HepG2 (cell line): ENCODE measurements around the gene FRK. TPM values are rescaled to one million over a fixed set of nuclear protein-coding genes. Genes with fewer than 3 reads are reported as not detected.

Experiments
- FIP1L1 ChIP-seq: fragments of 200-400 bp; formaldehyde crosslinking; IDR thresholded peaks from 2 replicates; pipeline ENCODE4 v1.6.1; 2018; ENCODE audit warnings: low read depth, mild to moderate bottlenecking, low read length, moderate library complexity, borderline replicate concordance; ENCODE audit not compliant: insufficient read depth
- GATAD2A ChIP-seq: IDR thresholded peaks from 2 replicates; pipeline ENCODE4 v1.6.1; 2016
- LCORL ChIP-seq, 2 experiments: fragments of 450-650 bp in 1 of 2; sonication (generic) in 1 of 2; formaldehyde crosslinking in 1 of 2; IDR thresholded peaks; 2 replicates each; pipeline versions ENCODE4 v1.5.0 to v1.6.1; 2017 to 2020; ENCODE audit warnings: antibody characterized with exemption in 1 of 2, missing genetic modification reagents in 1 of 2
- MLX ChIP-seq: IDR thresholded peaks from 2 replicates; pipeline ENCODE4 v1.6.1; 2016
- NCOA2 ChIP-seq: sonication (generic); formaldehyde crosslinking; IDR thresholded peaks from 2 replicates; pipeline ENCODE4 v1.8.0; 2022; ENCODE audit warnings: inconsistent platforms
- RARG ChIP-seq: sonication (generic); formaldehyde crosslinking; IDR thresholded peaks from 2 replicates; pipeline ENCODE4 v1.4.0; 2020; ENCODE audit warnings: low read depth, mild to moderate bottlenecking, missing genetic modification reagents
- SNAPC5 ChIP-seq: sonication (generic); formaldehyde crosslinking; IDR thresholded peaks from 2 replicates; pipeline ENCODE4 v1.8.1; 2023; ENCODE audit warnings: mild to moderate bottlenecking, missing genetic modification reagents, borderline replicate concordance
- TRAFD1 ChIP-seq: sonication (generic); formaldehyde crosslinking; IDR thresholded peaks from 2 replicates; pipeline ENCODE4 v1.5.1; 2020; ENCODE audit warnings: missing genetic modification reagents, mild to moderate bottlenecking, borderline replicate concordance
- ZFP82 ChIP-seq: sonication (generic); formaldehyde crosslinking; IDR thresholded peaks from 2 replicates; pipeline ENCODE4 v1.5.1; 2020; ENCODE audit warnings: mild to moderate bottlenecking, missing genetic modification reagents, borderline replicate concordance
- ZNF484 ChIP-seq: sonication (generic); formaldehyde crosslinking; IDR thresholded peaks from 2 replicates; pipeline ENCODE4 v1.5.1; 2020; ENCODE audit warnings: mild to moderate bottlenecking, low read depth, missing genetic modification reagents, borderline replicate concordance
- polyA plus RNA-seq, 8 experiments: library from polyadenylated mRNA; depleted of rRNA in 3 of 8; stranded (reverse) in 7 of 8; unstranded in 1 of 8; fragments of >200 nt; fragmentation: Illumina TruSeq in 4 of 8; extraction: Trizol in 4 of 8; gene quantifications; 2 replicates each; pipeline versions ENCODE4 v1.2.1 to v1.2.3, GENCODE V29; 2011 to 2016; ENCODE audit warnings: low read depth in 4 of 8, missing spikeins in 1 of 8, mixed read lengths in 1 of 8; ENCODE audit not compliant: insufficient read depth in 1 of 8
- total RNA-seq, 5 experiments: library from RNA; depleted of rRNA; stranded (reverse); fragments of >200 nt; fragmentation: Illumina TruSeq; extraction: Trizol; gene quantifications; 2 replicates each; pipeline ENCODE4 v1.2.3, GENCODE V29; 2016; ENCODE audit warnings: low read depth in 1 of 5
- TF ChIP-seq, protein P1 (sequence below): sonication (generic); formaldehyde crosslinking; IDR thresholded peaks from 2 replicates; pipeline ENCODE4 v1.4.0; 2020; ENCODE audit warnings: missing genetic modification reagents
- TF ChIP-seq, protein P2 (sequence below): sonication (generic); formaldehyde crosslinking; conservative IDR thresholded peaks from 2 replicates; pipeline ENCODE4 v1.4.0; 2020; ENCODE audit warnings: missing genetic modification reagents
- TF ChIP-seq, protein P3 (sequence below): sonication (generic); formaldehyde crosslinking; IDR thresholded peaks from 2 replicates; pipeline ENCODE4 v1.5.1; 2020; ENCODE audit warnings: missing genetic modification reagents, mild to moderate bottlenecking, borderline replicate concordance

FRK gene
- total and polyA plus RNA-seq, 2 of the 13 experiments (the other 11 are each of a cell fraction or from before 2014, with no cell fraction given) = 1.3 to 2.9 TPM

- TF ChIP-seq LCORL (IDR thresholded peaks at IDR 0.05) (no peak), LCORL (CRISPR knock-in tag; IDR thresholded peaks at IDR 0.05) (0 out of 2 replicates have a peak, but pooled peaks have one; percentile 27), RARG (CRISPR knock-in tag) (no peak), ZFP82 (CRISPR knock-in tag) (no peak), FIP1L1 (no peak), SNAPC5 (CRISPR knock-in tag) (no peak), NCOA2 (no peak), GATAD2A (CRISPR knock-in tag) (peak; percentile 76), ZNF484 (CRISPR knock-in tag) (no peak), MLX (CRISPR knock-in tag) (no peak), TRAFD1 (CRISPR knock-in tag) (no peak)
- TF ChIP-seq, protein P1, sequence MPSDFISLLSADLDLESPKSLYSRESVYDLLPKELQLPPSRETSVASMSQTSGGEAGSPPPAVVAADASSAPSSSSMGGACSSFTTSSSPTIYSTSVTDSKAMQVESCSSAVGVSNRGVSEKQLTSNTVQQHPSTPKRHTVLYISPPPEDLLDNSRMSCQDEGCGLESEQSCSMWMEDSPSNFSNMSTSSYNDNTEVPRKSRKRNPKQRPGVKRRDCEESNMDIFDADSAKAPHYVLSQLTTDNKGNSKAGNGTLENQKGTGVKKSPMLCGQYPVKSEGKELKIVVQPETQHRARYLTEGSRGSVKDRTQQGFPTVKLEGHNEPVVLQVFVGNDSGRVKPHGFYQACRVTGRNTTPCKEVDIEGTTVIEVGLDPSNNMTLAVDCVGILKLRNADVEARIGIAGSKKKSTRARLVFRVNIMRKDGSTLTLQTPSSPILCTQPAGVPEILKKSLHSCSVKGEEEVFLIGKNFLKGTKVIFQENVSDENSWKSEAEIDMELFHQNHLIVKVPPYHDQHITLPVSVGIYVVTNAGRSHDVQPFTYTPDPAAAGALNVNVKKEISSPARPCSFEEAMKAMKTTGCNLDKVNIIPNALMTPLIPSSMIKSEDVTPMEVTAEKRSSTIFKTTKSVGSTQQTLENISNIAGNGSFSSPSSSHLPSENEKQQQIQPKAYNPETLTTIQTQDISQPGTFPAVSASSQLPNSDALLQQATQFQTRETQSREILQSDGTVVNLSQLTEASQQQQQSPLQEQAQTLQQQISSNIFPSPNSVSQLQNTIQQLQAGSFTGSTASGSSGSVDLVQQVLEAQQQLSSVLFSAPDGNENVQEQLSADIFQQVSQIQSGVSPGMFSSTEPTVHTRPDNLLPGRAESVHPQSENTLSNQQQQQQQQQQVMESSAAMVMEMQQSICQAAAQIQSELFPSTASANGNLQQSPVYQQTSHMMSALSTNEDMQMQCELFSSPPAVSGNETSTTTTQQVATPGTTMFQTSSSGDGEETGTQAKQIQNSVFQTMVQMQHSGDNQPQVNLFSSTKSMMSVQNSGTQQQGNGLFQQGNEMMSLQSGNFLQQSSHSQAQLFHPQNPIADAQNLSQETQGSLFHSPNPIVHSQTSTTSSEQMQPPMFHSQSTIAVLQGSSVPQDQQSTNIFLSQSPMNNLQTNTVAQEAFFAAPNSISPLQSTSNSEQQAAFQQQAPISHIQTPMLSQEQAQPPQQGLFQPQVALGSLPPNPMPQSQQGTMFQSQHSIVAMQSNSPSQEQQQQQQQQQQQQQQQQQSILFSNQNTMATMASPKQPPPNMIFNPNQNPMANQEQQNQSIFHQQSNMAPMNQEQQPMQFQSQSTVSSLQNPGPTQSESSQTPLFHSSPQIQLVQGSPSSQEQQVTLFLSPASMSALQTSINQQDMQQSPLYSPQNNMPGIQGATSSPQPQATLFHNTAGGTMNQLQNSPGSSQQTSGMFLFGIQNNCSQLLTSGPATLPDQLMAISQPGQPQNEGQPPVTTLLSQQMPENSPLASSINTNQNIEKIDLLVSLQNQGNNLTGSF = no peak
- TF ChIP-seq, protein P2, sequence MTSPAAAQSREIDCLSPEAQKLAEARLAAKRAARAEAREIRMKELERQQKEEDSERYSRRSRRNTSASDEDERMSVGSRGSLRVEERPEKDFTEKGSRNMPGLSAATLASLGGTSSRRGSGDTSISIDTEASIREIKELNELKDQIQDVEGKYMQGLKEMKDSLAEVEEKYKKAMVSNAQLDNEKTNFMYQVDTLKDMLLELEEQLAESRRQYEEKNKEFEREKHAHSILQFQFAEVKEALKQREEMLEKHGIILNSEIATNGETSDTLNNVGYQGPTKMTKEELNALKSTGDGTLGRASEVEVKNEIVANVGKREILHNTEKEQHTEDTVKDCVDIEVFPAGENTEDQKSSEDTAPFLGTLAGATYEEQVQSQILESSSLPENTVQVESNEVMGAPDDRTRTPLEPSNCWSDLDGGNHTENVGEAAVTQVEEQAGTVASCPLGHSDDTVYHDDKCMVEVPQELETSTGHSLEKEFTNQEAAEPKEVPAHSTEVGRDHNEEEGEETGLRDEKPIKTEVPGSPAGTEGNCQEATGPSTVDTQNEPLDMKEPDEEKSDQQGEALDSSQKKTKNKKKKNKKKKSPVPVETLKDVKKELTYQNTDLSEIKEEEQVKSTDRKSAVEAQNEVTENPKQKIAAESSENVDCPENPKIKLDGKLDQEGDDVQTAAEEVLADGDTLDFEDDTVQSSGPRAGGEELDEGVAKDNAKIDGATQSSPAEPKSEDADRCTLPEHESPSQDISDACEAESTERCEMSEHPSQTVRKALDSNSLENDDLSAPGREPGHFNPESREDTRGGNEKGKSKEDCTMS (CRISPR knock-in tag) = no peak
- TF ChIP-seq, protein P3, sequence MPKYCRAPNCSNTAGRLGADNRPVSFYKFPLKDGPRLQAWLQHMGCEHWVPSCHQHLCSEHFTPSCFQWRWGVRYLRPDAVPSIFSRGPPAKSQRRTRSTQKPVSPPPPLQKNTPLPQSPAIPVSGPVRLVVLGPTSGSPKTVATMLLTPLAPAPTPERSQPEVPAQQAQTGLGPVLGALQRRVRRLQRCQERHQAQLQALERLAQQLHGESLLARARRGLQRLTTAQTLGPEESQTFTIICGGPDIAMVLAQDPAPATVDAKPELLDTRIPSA (CRISPR knock-in tag) = no peak
These were observed 13.2 kb upstream of the FRK start (continued) for GRCh38 chr6:116073765-116074440.
